GM10266 (cell line): ENCODE measurements around the gene GPR6.

Source experiments
- DNase-seq: peaks from one replicate; pipeline ENCODE4 v3.0.0; 2012; ENCODE audit errors: extremely low spot score
- CTCF ChIP-seq: IDR thresholded peaks from 2 replicates; pipeline ENCODE4 v1.5.1; 2012; ENCODE audit warnings: mild to moderate bottlenecking, low read depth; ENCODE audit not compliant: control insufficient read depth, insufficient read depth; ENCODE audit errors: missing control alignments

The GPR6 gene

GRCh38 chr6:110018486-110018885, 40.4 kb downstream of the GPR6 start:
- no peak for TF ChIP-seq CTCF
- no peak for DNase-seq

- TF ChIP-seq CTCF, result no peak
- DNase-seq, result no peak
These were observed 42.8 kb downstream of the GPR6 start for GRCh38 chr6:110020888-110021287.

GRCh38 chr6:110029144-110029543, 51.0 kb downstream of the GPR6 start:
- no peak for DNase-seq
- TF ChIP-seq CTCF, result no peak
